SK-N-SH (cell line): ENCODE data around the gene MEIS1.

ENCODE experiments used
- CHD2 ChIP-seq: fragments of 150-350 bp; IDR thresholded peaks from 2 replicates; pipeline ENCODE4 v1.6.1; 2018; ENCODE audit warnings: low read length; ENCODE audit not compliant: partially characterized antibody
- CTCF ChIP-seq: fragments of 200-600 bp; sonication (generic); IDR thresholded peaks from 2 replicates; pipeline ENCODE4 v1.6.1; 2017; ENCODE audit warnings: antibody characterized with exemption, mild to moderate bottlenecking, moderate library complexity
- ELF1 ChIP-seq: IDR thresholded peaks from 2 replicates; pipeline ENCODE4 v1.4.0; 2012
- EP300 ChIP-seq, 2 experiments: IDR thresholded peaks; 2 replicates each; pipeline versions ENCODE4 v1.4.0 to v1.6.1; 2012; ENCODE audit warnings: borderline replicate concordance in 1 of 2, low read depth in 1 of 2, low read length in 1 of 2
- FOXJ3 ChIP-seq: sonication (generic); formaldehyde crosslinking; IDR thresholded peaks from 2 replicates; pipeline ENCODE4 v1.5.1; 2020; ENCODE audit warnings: mild to moderate bottlenecking, missing genetic modification reagents
- GABPA ChIP-seq: IDR thresholded peaks from 2 replicates; pipeline ENCODE4 v1.4.0; 2012; ENCODE audit warnings: low read depth, mild to moderate bottlenecking
- RCOR1 ChIP-seq: fragments of 150-350 bp; IDR thresholded peaks from 2 replicates; pipeline ENCODE4 v1.6.1; 2017; ENCODE audit warnings: antibody characterized with exemption, low read length
- REST ChIP-seq: IDR thresholded peaks from 2 replicates; pipeline ENCODE4 v1.6.1; 2012; ENCODE audit warnings: mild to moderate bottlenecking, low read depth, low read length, moderate library complexity
- SMC3 ChIP-seq: IDR thresholded peaks from 2 replicates; pipeline ENCODE4 v1.6.1; 2012; ENCODE audit warnings: low read depth, low read length, improper control_type of control experiment
- TAF1 ChIP-seq: IDR thresholded peaks from 2 replicates; pipeline ENCODE4 v1.6.1; 2012; ENCODE audit warnings: low read depth, mild to moderate bottlenecking, low read length, moderate library complexity, borderline replicate concordance

- TF ChIP-seq CTCF = no peak
- TF ChIP-seq GABPA = no peak
- TF ChIP-seq FOXJ3 (CRISPR knock-in tag) = no peak
- no peak for TF ChIP-seq SMC3
- no peak for TF ChIP-seq TAF1
- no peak for TF ChIP-seq CHD2
- no peak for TF ChIP-seq RCOR1
- TF ChIP-seq EP300 (IDR thresholded peaks at IDR 0.05; ENCODE audit: borderline replicate concordance in 1 of 2, low read depth in 1 of 2, low read length in 1 of 2) = no peak
- TF ChIP-seq ELF1 = no peak
- TF ChIP-seq REST = no peak
Measured at GRCh38 chr2:66517772-66518171, 82.8 kb downstream of the MEIS1 start.
